Mesendoderm (in vitro differentiated cells): ENCODE measurements around the gene IQCC.
A peak's percentile ranks its signal among the peaks of the same experiment; 100 is the strongest.

ENCODE experiments used
- DNase-seq: peaks from one replicate; pipeline ENCODE4 v3.0.0; 2013
- H2AK5ac ChIP-seq: 2 replicates; pipeline ENCODE4 v1.6.1; 2013; ENCODE audit warnings: low read length, inconsistent platforms
- H2BK120ac ChIP-seq: 2 replicates; pipeline ENCODE4 v1.6.1; 2013; ENCODE audit warnings: low read depth, mild to moderate bottlenecking, low read length, moderate library complexity, mixed read lengths
- H2BK15ac ChIP-seq: replicated peaks from 2 replicates; pipeline ENCODE4 v1.6.1; 2013; ENCODE audit warnings: low read depth, mild to moderate bottlenecking, moderate library complexity
- H2BK5ac ChIP-seq: 2 replicates; pipeline ENCODE4 v1.6.1; 2013; ENCODE audit warnings: low read length, inconsistent platforms
- H3K18ac ChIP-seq: 2 replicates; pipeline ENCODE4 v1.6.1; 2013; ENCODE audit warnings: mild to moderate bottlenecking, low read length, mixed read lengths
- H3K23ac ChIP-seq: one replicate; pipeline ENCODE4 v1.6.1; 2013; ENCODE audit warnings: low read length
- H3K27ac ChIP-seq: 2 replicates; pipeline ENCODE4 v1.5.1; 2013; ENCODE audit warnings: low read depth, mild to moderate bottlenecking, inconsistent platforms, low read length, moderate library complexity
- H3K27me3 ChIP-seq: 2 replicates; pipeline ENCODE4 v1.6.1; 2013; ENCODE audit warnings: low read length, control low read depth, mild to moderate bottlenecking, inconsistent platforms; ENCODE audit not compliant: insufficient read depth, poor library complexity
- H3K36me3 ChIP-seq: 2 replicates; pipeline ENCODE4 v1.6.1; 2013; ENCODE audit warnings: low read length, inconsistent platforms; ENCODE audit not compliant: control insufficient read depth, insufficient read depth
- H3K4ac ChIP-seq: one replicate; pipeline ENCODE4 v1.6.1; 2013; ENCODE audit warnings: low read depth, mild to moderate bottlenecking, low read length, moderate library complexity
- H3K4me1 ChIP-seq: 2 replicates; pipeline ENCODE4 v1.6.1; 2013; ENCODE audit warnings: low read depth, low read length, inconsistent platforms; ENCODE audit not compliant: control insufficient read depth
- H3K4me2 ChIP-seq: 2 replicates; pipeline ENCODE4 v1.6.1; 2013; ENCODE audit warnings: low read length
- H3K4me3 ChIP-seq: 2 replicates; pipeline ENCODE4 v1.5.1; 2013; ENCODE audit warnings: mild to moderate bottlenecking, low read length
- H3K56ac ChIP-seq: one replicate; pipeline ENCODE4 v1.6.1; 2013; ENCODE audit warnings: low read length
- H3K79me1 ChIP-seq: 2 replicates; pipeline ENCODE4 v1.6.1; 2013; ENCODE audit warnings: low read length, inconsistent platforms
- H3K79me2 ChIP-seq: 2 replicates; pipeline ENCODE4 v1.6.1; 2013; ENCODE audit warnings: mild to moderate bottlenecking, low read length; ENCODE audit not compliant: control insufficient read depth, insufficient read depth
- H3K9ac ChIP-seq: 2 replicates; pipeline ENCODE4 v1.6.1; 2013; ENCODE audit warnings: low read length, inconsistent platforms
- H4K5ac ChIP-seq: one replicate; pipeline ENCODE4 v1.6.1; 2013; ENCODE audit warnings: low read length
- H4K8ac ChIP-seq: one replicate; pipeline ENCODE4 v1.6.1; 2013; ENCODE audit warnings: low read depth, mild to moderate bottlenecking, control low read depth, low read length, moderate library complexity
- WGBS: extraction: QIAGEN DNeasy Blood & Tissue Kit; methylation state at CpG from one replicate; pipeline ENCODE4 v1.1.7; 2013; ENCODE audit warnings: low lambda C conversion rate, missing lambda C conversion rate; ENCODE audit not compliant: insufficient coverage; ENCODE audit errors: extremely low coverage; 5-methylcytosine and 5-hydroxymethylcytosine counted together

Gene IQCC

GRCh38 chr1:32197074-32197473, 8.4 kb upstream of the IQCC start:
- H3K9ac ChIP-seq = no peak overlapping the region
- H2AK5ac ChIP-seq = no peak overlapping the region
- H2BK120ac ChIP-seq = no peak overlapping the region
- H3K18ac ChIP-seq = no peak overlapping the region
- no peak for DNase-seq
- no peak overlapping the region for H4K5ac ChIP-seq
- no peak overlapping the region for H3K56ac ChIP-seq
- no peak overlapping the region for H4K8ac ChIP-seq
- peaks cover 7% of the 10 kb centered on the region for H3K4me1 ChIP-seq
- H3K23ac ChIP-seq = no peak overlapping the region
- no peaks in the 10 kb centered on the region for H3K79me2 ChIP-seq
- H3K27ac ChIP-seq = no peak overlapping the region
- H3K4me3 ChIP-seq = no peak overlapping the region
- no peaks in the 10 kb centered on the region for H3K79me1 ChIP-seq
- no peak overlapping the region for H3K4ac ChIP-seq
- H3K36me3 ChIP-seq = peaks cover 29% of the 10 kb centered on the region
- no CpG with 5 or more reads among the region's 1 CpG for WGBS
- no peak overlapping the region for H2BK5ac ChIP-seq
- H3K27me3 ChIP-seq = no peaks in the 10 kb centered on the region
- H2BK15ac ChIP-seq = no peak overlapping the region
- H3K4me2 ChIP-seq = no peak overlapping the region

GRCh38 chr1:32197837-32198236, 7.6 kb upstream of the IQCC start:
- H3K4me3 ChIP-seq = no peak overlapping the region
- H3K4ac ChIP-seq = no peak overlapping the region
- H3K79me1 ChIP-seq = no peaks in the 10 kb centered on the region
- no peak overlapping the region for H3K56ac ChIP-seq
- no peak overlapping the region for H3K9ac ChIP-seq
- no peak overlapping the region for H2AK5ac ChIP-seq
- no peak overlapping the region for H2BK15ac ChIP-seq
- no peak overlapping the region for H4K5ac ChIP-seq
- H3K36me3 ChIP-seq = peaks cover 27% of the 10 kb centered on the region
- no peaks in the 10 kb centered on the region for H3K27me3 ChIP-seq
- H3K4me2 ChIP-seq = no peak overlapping the region
- no peak for DNase-seq
- no peak overlapping the region for H2BK120ac ChIP-seq
- no peak overlapping the region for H2BK5ac ChIP-seq
- H3K27ac ChIP-seq = no peak overlapping the region
- H3K79me2 ChIP-seq = no peaks in the 10 kb centered on the region
- H3K4me1 ChIP-seq = peaks cover 7% of the 10 kb centered on the region
- H3K18ac ChIP-seq = no peak overlapping the region
- no CpG with 5 or more reads among the region's 6 CpGs for WGBS
- H4K8ac ChIP-seq = no peak overlapping the region
- no peak overlapping the region for H3K23ac ChIP-seq

- Histone ChIP-seq H2BK120ac (no peak overlapping the region), H3K4ac (no peak overlapping the region), H4K5ac (no peak overlapping the region), H3K36me3 (peaks cover 23% of the 10 kb centered on the region), H3K79me1 (no peaks in the 10 kb centered on the region), H3K4me1 (peaks cover 7% of the 10 kb centered on the region), H3K9ac (no peak overlapping the region), H3K18ac (no peak overlapping the region), H4K8ac (no peak overlapping the region), H3K27me3 (no peaks in the 10 kb centered on the region), H3K4me2 (no peak overlapping the region), H3K56ac (no peak overlapping the region), H2AK5ac (no peak overlapping the region), H2BK15ac (no peak overlapping the region), H2BK5ac (no peak overlapping the region), H3K23ac (no peak overlapping the region), H3K4me3 (no peak overlapping the region), H3K27ac (no peak overlapping the region), H3K79me2 (no peaks in the 10 kb centered on the region)
- WGBS = no CpG with 5 or more reads among the region's 3 CpGs
- no peak for DNase-seq
These were observed 7.0 kb upstream of the IQCC start for GRCh38 chr1:32198237-32199042.

- Histone ChIP-seq H3K4me2 (no peak overlapping the region), H2AK5ac (no peak overlapping the region), H3K4me3 (no peak overlapping the region), H3K4ac (no peak overlapping the region), H3K27me3 (no peaks in the 10 kb centered on the region), H2BK5ac (no peak overlapping the region), H4K8ac (no peak overlapping the region), H3K36me3 (peaks cover 18% of the 10 kb centered on the region), H3K79me1 (no peaks in the 10 kb centered on the region), H4K5ac (no peak overlapping the region), H3K9ac (no peak overlapping the region), H3K4me1 (peaks cover 7% of the 10 kb centered on the region), H2BK120ac (no peak overlapping the region), H3K27ac (no peak overlapping the region), H3K79me2 (no peaks in the 10 kb centered on the region), H2BK15ac (no peak overlapping the region), H3K23ac (no peak overlapping the region), H3K56ac (peak overlapping the region; percentile 34), H3K18ac (no peak overlapping the region)
- DNase-seq = no peak
- no CpG with 5 or more reads among the region's 4 CpGs for WGBS
These were observed 6.3 kb upstream of the IQCC start for GRCh38 chr1:32199043-32199716.

GRCh38 chr1:32199717-32200072, 5.8 kb upstream of the IQCC start:
- Histone ChIP-seq H3K9ac (no peak overlapping the region), H3K27me3 (no peaks in the 10 kb centered on the region), H2BK15ac (no peak overlapping the region), H3K27ac (no peak overlapping the region), H4K8ac (no peak overlapping the region), H3K23ac (no peak overlapping the region), H3K4me2 (no peak overlapping the region), H3K4me3 (no peak overlapping the region), H2BK5ac (no peak overlapping the region), H3K79me2 (no peaks in the 10 kb centered on the region), H2BK120ac (no peak overlapping the region), H3K56ac (peak overlapping the region; percentile 56), H3K18ac (no peak overlapping the region), H4K5ac (no peak overlapping the region), H3K4me1 (peaks cover 7% of the 10 kb centered on the region), H2AK5ac (no peak overlapping the region), H3K36me3 (peaks cover 17% of the 10 kb centered on the region), H3K79me1 (no peaks in the 10 kb centered on the region), H3K4ac (no peak overlapping the region)
- WGBS = no CpG with 5 or more reads among the region's 6 CpGs
- peak; percentile 14 for DNase-seq
